ENCODE data around the gene CLDN10.
"Not testable (repeated sequence)": the region's sequence is repeated elsewhere in the genome, so short reads cannot be mapped to it uniquely, and the experiment has no call there.

Gene CLDN10

DNA sequence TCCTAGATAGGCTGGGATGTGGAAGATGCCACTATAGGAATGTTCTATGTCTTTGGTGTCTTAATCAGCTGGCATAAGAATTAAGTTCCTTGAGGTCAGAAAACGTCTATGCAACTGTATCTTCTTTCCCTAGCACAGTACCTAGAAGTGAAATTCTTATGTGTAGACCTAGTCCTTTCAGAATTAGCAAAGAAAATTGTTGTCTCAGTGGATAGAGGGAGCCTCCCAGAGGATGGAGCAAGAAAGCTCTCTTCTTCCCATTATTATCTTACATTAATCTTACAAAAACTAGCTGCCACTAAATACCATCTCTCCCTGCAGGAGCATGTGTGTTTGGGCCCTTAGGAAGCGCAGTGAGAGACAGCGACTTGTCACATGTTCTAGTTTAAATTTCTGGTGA lies 11.6 kb downstream of the CLDN10 start:
- Histone ChIP-seq H2AFZ (ENCODE audit: low read length) (no peak overlapping the region), H3K27ac (ENCODE audit: low read depth, low read length, poor library complexity, severe bottlenecking) (no peak overlapping the region), H3K9ac (ENCODE audit: low read length) (no peak overlapping the region), H3F3A (ENCODE audit: insufficient read depth, low read length) (no peaks in the 10 kb centered on the region), H3K9me3 (ENCODE audit: low read length) (no peaks in the 10 kb centered on the region), H3K4me3 (ENCODE audit: low read depth, low read length, poor library complexity, severe bottlenecking) (no peak overlapping the region), H4K20me1 (ENCODE audit: insufficient read depth, low read length) (no peaks in the 10 kb centered on the region), H3K36me3 (ENCODE audit: insufficient read depth, low read length) (no peaks in the 10 kb centered on the region), H3K27me3 (ENCODE audit: insufficient read depth, low read length) (no peaks in the 10 kb centered on the region), H3K4me1 (ENCODE audit: insufficient read depth, low read length, severe bottlenecking) (no peaks in the 10 kb centered on the region), H3K79me2 (ENCODE audit: insufficient read depth, low read length) (no peaks in the 10 kb centered on the region), H3K4me2 (ENCODE audit: low read length) (no peak overlapping the region), H3K9me2 (ENCODE audit: low read depth, low read length) (no peaks in the 10 kb centered on the region)
- TF ChIP-seq EZH2 (IDR thresholded peaks at IDR 0.05; ENCODE audit: borderline replicate concordance, low read length): no peak
- TF ChIP-seq, protein P1, sequence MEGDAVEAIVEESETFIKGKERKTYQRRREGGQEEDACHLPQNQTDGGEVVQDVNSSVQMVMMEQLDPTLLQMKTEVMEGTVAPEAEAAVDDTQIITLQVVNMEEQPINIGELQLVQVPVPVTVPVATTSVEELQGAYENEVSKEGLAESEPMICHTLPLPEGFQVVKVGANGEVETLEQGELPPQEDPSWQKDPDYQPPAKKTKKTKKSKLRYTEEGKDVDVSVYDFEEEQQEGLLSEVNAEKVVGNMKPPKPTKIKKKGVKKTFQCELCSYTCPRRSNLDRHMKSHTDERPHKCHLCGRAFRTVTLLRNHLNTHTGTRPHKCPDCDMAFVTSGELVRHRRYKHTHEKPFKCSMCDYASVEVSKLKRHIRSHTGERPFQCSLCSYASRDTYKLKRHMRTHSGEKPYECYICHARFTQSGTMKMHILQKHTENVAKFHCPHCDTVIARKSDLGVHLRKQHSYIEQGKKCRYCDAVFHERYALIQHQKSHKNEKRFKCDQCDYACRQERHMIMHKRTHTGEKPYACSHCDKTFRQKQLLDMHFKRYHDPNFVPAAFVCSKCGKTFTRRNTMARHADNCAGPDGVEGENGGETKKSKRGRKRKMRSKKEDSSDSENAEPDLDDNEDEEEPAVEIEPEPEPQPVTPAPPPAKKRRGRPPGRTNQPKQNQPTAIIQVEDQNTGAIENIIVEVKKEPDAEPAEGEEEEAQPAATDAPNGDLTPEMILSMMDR (IDR thresholded peaks at IDR 0.05; ENCODE audit: low read length): no peak

DNA sequence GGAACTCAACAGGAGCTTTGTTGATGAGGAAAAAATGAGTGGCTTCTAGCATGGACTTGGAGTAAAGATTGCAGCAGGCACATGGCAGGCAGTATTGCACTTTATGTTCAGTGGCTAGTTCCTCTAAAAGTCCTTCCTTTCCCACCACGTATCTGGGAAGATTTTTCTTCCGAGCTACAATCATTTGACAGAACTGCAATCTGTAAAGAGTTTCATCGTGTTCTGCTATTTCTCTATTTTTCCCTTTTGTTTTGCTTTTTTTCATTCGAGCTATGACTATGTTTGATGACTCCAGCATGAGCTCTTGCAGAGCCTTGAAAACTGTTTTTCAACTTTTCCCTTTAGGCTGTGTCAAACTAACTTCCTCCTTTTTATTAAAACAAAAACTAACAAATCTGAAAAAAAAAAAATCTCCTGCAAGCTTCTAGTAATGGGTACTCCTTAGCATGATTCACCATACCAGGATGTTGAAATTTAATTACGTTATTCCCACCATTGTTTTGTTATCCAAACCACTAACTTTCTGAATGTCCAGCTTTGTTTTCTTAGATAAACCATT lies 12.3 kb downstream of the CLDN10 start:
- H3K4me2 ChIP-seq (ENCODE audit: low read length): no peak overlapping the region
- H3K9me3 ChIP-seq (ENCODE audit: low read length): no peaks in the 10 kb centered on the region
- H3K79me2 ChIP-seq (ENCODE audit: insufficient read depth, low read length): no peaks in the 10 kb centered on the region
- H3F3A ChIP-seq (ENCODE audit: insufficient read depth, low read length): no peaks in the 10 kb centered on the region
- H4K20me1 ChIP-seq (ENCODE audit: insufficient read depth, low read length): no peaks in the 10 kb centered on the region
- no peaks in the 10 kb centered on the region for H3K36me3 ChIP-seq (ENCODE audit: insufficient read depth, low read length)
- H3K9ac ChIP-seq (ENCODE audit: low read length): no peak overlapping the region
- no peaks in the 10 kb centered on the region for H3K9me2 ChIP-seq (ENCODE audit: low read depth, low read length)
- no peaks in the 10 kb centered on the region for H3K4me1 ChIP-seq (ENCODE audit: insufficient read depth, low read length, severe bottlenecking)
- no peak overlapping the region for H3K4me3 ChIP-seq (ENCODE audit: low read depth, low read length, poor library complexity, severe bottlenecking)
- TF ChIP-seq EZH2 (IDR thresholded peaks at IDR 0.05; ENCODE audit: borderline replicate concordance, low read length): no peak
- TF ChIP-seq, protein P1 (IDR thresholded peaks at IDR 0.05; ENCODE audit: low read length): no peak
- no peaks in the 10 kb centered on the region for H3K27me3 ChIP-seq (ENCODE audit: insufficient read depth, low read length)
- H3K27ac ChIP-seq (ENCODE audit: low read depth, low read length, poor library complexity, severe bottlenecking): no peak overlapping the region
- no peak overlapping the region for H2AFZ ChIP-seq (ENCODE audit: low read length)

DNA sequence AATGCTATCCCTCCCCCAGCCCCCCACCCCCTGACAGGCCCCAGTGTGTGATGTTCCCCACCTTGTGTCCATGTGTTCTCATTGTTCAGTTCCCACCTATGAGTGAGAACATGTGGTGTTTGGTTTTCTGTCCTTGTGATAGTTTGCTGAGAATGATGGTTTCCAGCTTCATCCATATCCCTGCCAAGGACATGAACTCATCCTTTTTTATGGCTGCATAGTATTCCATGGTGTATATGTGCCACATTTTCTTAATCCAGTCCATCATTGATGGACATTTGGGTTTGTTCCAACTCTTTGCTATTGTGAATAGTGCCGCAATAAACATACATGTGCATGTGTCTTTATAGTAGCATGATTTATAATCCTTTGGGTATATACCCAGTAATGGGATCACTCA lies 13.2 kb downstream of the CLDN10 start:
- H3K36me3 ChIP-seq (ENCODE audit: insufficient read depth, low read length); H3K79me2 ChIP-seq (ENCODE audit: insufficient read depth, low read length); H3K4me2 ChIP-seq (ENCODE audit: low read length); H3K9ac ChIP-seq (ENCODE audit: low read length); H3K27ac ChIP-seq (ENCODE audit: low read depth, low read length, poor library complexity, severe bottlenecking); H3K27me3 ChIP-seq (ENCODE audit: insufficient read depth, low read length); H3K9me2 ChIP-seq (ENCODE audit: low read depth, low read length); H3K4me1 ChIP-seq (ENCODE audit: insufficient read depth, low read length, severe bottlenecking); H3K4me3 ChIP-seq (ENCODE audit: low read depth, low read length, poor library complexity, severe bottlenecking); H4K20me1 ChIP-seq (ENCODE audit: insufficient read depth, low read length); H3K9me3 ChIP-seq (ENCODE audit: low read length); H3F3A ChIP-seq (ENCODE audit: insufficient read depth, low read length); H2AFZ ChIP-seq (ENCODE audit: low read length): not testable (repeated sequence)

DNA sequence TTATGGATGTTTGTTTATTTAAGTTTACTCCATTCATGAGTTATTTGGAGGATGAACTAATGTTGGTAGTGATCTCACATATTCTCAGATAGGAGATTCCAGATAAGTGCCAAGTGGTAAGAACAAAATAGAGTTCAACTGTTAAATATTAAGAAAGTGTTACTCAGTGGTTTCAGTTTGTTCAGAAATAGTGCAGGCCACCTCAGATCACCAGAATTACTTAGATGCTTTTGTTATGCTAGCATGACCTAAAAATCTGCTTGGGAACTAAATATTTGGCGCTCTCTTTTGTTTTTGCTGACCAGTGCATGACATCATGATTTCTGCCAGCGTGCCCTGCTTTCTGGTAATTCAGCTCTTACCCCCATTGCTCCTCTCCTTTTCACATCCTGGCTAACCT lies 15.6 kb downstream of the CLDN10 start:
- 0 out of 2 replicates have a peak, but pooled peaks cover 2% of the 10 kb centered on the region for H3K9me2 ChIP-seq (ENCODE audit: low read depth, low read length)
- no peaks in the 10 kb centered on the region for H3K9me3 ChIP-seq (ENCODE audit: low read length)
- H3K4me3 ChIP-seq (ENCODE audit: low read depth, low read length, poor library complexity, severe bottlenecking): no peak overlapping the region
- H3K27ac ChIP-seq (ENCODE audit: low read depth, low read length, poor library complexity, severe bottlenecking): no peak overlapping the region
- H3K27me3 ChIP-seq (ENCODE audit: insufficient read depth, low read length): no peaks in the 10 kb centered on the region
- H3F3A ChIP-seq (ENCODE audit: insufficient read depth, low read length): no peaks in the 10 kb centered on the region
- H3K79me2 ChIP-seq (ENCODE audit: insufficient read depth, low read length): no peaks in the 10 kb centered on the region
- H3K4me2 ChIP-seq (ENCODE audit: low read length): no peak overlapping the region
- H2AFZ ChIP-seq (ENCODE audit: low read length): no peak overlapping the region
- H3K9ac ChIP-seq (ENCODE audit: low read length): no peak overlapping the region
- H3K4me1 ChIP-seq (ENCODE audit: insufficient read depth, low read length, severe bottlenecking): no peaks in the 10 kb centered on the region
- no peaks in the 10 kb centered on the region for H4K20me1 ChIP-seq (ENCODE audit: insufficient read depth, low read length)
- TF ChIP-seq, protein P1 (IDR thresholded peaks at IDR 0.05; ENCODE audit: low read length): no peak
- no peak for TF ChIP-seq EZH2 (IDR thresholded peaks at IDR 0.05; ENCODE audit: borderline replicate concordance, low read length)
- H3K36me3 ChIP-seq (ENCODE audit: insufficient read depth, low read length): no peaks in the 10 kb centered on the region
